ENCODE data around the gene MKRN1. TPM values are rescaled to one million over a fixed set of nuclear protein-coding genes. Genes with fewer than 3 reads are reported as not detected.
"Not testable (repeated sequence)": the region's sequence is repeated elsewhere in the genome, so short reads cannot be mapped to it uniquely, and the experiment has no call there.

Gene MKRN1
- total RNA-seq, 1 experiment from 2014 or later: 81.9 TPM

GRCh38 chr7:140448781-140449480 lies 30.4 kb downstream of the MKRN1 start:
- no peak for DNase-seq (ENCODE audit: low spot score)
- in situ Hi-C loops (cut with HindIII; ENCODE audit: low sequenced_read_pairs): no loop called here

- DNase-seq (ENCODE audit: low spot score): no peak
- in situ Hi-C loops (cut with HindIII; ENCODE audit: low sequenced_read_pairs): no loop called here
Observed at GRCh38 chr7:140447841-140448240, 31.5 kb downstream of the MKRN1 start.

DNA sequence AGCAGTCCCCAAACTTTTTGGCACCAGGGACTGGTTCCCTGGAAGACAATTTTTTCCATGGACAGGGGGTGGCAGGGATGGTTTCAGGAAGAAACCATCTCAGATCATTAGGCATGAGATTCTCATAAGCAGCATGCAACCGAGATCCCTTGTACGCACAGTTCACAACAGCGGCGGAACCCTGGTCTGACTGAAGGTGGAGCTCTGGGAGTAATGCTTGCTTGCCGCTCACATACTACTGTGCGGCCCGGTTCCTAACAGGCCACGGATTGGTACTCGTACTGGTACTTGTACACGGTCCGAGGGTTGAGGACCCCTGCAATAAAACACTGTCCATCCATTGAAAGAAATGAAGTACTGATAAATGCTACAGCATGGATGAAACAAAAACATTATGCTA lies 32.8 kb downstream of the MKRN1 start:
- in situ Hi-C loops (cut with HindIII; ENCODE audit: low sequenced_read_pairs): no loop called here
- no peak for DNase-seq (ENCODE audit: low spot score)

DNA sequence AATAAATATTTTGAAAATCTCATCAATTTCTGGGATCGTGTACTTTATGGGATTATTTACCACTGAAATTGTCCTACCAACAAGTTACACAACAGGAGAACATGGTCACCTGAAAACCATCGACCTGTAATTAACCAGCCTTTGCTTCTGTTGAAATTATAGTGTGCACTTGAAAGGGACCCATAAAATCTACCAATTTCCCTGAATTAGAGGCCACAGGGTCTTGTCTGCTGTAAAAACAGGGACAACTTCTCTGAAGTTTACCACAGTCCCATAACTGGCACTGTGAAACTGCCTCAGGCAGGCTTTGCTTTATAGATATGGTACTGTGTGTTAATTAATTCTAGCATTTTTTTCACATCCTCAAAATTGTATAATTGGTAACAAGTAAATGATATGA lies 37.8 kb downstream of the MKRN1 start:
- no peak for DNase-seq (ENCODE audit: low spot score)
- in situ Hi-C loops (cut with HindIII; ENCODE audit: low sequenced_read_pairs): no loop called here

- DNase-seq (ENCODE audit: low spot score): no peak
- in situ Hi-C loops (cut with HindIII; ENCODE audit: low sequenced_read_pairs): no loop called here
Observed at GRCh38 chr7:140440593-140440992, 38.7 kb downstream of the MKRN1 start.

DNA sequence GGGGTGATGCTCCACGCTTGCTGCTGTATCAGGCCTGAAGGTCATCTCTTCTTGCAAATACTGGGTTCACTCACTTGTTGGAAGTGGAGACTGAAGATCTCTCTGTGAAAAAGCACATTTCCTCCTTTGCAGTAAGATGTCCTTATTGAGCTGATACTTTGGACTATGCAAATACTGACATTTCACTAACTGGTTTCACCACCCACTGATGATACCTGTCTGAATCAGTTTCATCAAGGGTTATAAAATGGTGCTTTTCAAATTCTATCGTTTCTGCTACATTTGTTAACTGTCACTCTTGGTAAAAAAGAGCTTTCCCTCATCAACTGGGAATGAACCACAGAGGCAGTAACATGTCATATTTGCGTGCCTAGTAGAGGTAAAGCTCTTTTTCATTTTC lies 39.9 kb downstream of the MKRN1 start:
- DNase-seq (ENCODE audit: low spot score): no peak
- in situ Hi-C loops (cut with HindIII; ENCODE audit: low sequenced_read_pairs): no loop called here

- DNase-seq (ENCODE audit: low spot score): no peak
- in situ Hi-C loops (cut with HindIII; ENCODE audit: low sequenced_read_pairs): no loop called here
Observed at GRCh38 chr7:140435252-140435895, 43.9 kb downstream of the MKRN1 start.

GRCh38 chr7:140433396-140433795 lies 45.9 kb downstream of the MKRN1 start:
- in situ Hi-C loops (cut with HindIII; ENCODE audit: low sequenced_read_pairs): no loop called here
- DNase-seq (ENCODE audit: low spot score): no peak

DNA sequence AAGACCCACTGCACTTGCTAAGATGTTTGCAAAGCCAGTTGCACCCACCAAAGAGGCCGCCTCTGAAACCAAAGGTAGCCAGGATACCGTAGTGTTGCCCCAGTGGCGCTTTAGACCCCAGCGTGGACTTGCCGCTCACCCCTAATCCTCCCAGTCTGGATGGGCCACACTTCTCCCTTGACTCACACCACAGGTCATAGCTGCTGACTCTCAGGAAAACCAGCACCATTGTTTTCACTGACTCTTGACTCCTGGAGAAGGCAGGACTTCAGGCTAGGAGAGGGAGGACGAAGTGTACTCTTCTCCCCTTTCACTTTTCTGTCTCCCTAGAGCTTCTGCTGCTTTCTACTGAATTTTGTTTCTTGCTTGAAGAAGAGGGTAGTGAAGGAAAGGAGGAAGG lies 53.2 kb downstream of the MKRN1 start:
- DNase-seq (ENCODE audit: low spot score): no peak
- in situ Hi-C loops (cut with HindIII; ENCODE audit: low sequenced_read_pairs): no loop called here

- in situ Hi-C loops (cut with HindIII; ENCODE audit: low sequenced_read_pairs): no loop called here
- no peak for DNase-seq (ENCODE audit: low spot score)
Observed at GRCh38 chr7:140425718-140426117, 53.6 kb downstream of the MKRN1 start.

- no peak for DNase-seq (ENCODE audit: low spot score)
- in situ Hi-C loops (cut with HindIII; ENCODE audit: low sequenced_read_pairs): no loop called here
Observed at GRCh38 chr7:140423501-140423900, 55.8 kb downstream of the MKRN1 start.

- DNase-seq (ENCODE audit: low spot score): no peak
- in situ Hi-C loops (cut with HindIII; ENCODE audit: low sequenced_read_pairs): no loop called here
Observed at GRCh38 chr7:140421521-140421920, 57.8 kb downstream of the MKRN1 start.

GRCh38 chr7:140418653-140419052 lies 60.7 kb downstream of the MKRN1 start:
- DNase-seq (ENCODE audit: low spot score): no peak
- in situ Hi-C loops (cut with HindIII; ENCODE audit: low sequenced_read_pairs): no loop called here

GRCh38 chr7:140418156-140418472 lies 61.2 kb downstream of the MKRN1 start:
- DNase-seq (ENCODE audit: low spot score); in situ Hi-C loops (cut with HindIII; ENCODE audit: low sequenced_read_pairs): not testable (repeated sequence)

GRCh38 chr7:140417456-140418155 lies 61.7 kb downstream of the MKRN1 start:
- no peak for DNase-seq (ENCODE audit: low spot score)
- in situ Hi-C loops (cut with HindIII; ENCODE audit: low sequenced_read_pairs): no loop called here

GRCh38 chr7:140416560-140416959 lies 62.7 kb downstream of the MKRN1 start:
- in situ Hi-C loops (cut with HindIII; ENCODE audit: low sequenced_read_pairs): no loop called here
- no peak for DNase-seq (ENCODE audit: low spot score)

DNA sequence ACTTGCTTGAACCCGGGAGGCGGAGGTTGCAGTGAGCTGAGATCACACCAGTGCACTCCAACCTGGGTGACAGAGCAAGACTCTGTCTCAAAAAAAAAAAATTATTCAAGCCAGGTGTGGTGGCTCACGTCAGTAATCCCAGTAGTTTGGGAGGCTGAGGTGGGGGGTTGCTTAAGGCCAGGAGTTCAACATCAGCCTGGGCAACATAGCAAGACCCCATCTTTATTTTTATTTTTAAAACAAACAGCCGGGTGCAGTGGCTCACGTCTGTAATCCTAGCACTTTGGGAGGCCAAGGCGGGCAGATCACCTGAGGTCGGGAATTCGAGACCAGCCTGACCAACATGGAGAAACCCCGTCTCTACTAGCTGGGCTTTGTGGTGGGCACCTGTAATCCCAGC lies 63.5 kb downstream of the MKRN1 start:
- DNase-seq (ENCODE audit: low spot score); in situ Hi-C loops (cut with HindIII; ENCODE audit: low sequenced_read_pairs): not testable (repeated sequence)

GRCh38 chr7:140415361-140415760 lies 63.9 kb downstream of the MKRN1 start:
- DNase-seq (ENCODE audit: low spot score): no peak
- in situ Hi-C loops (cut with HindIII; ENCODE audit: low sequenced_read_pairs): no loop called here

- in situ Hi-C loops (cut with HindIII; ENCODE audit: low sequenced_read_pairs): no loop called here
- no peak for DNase-seq (ENCODE audit: low spot score)
Observed at GRCh38 chr7:140404565-140405065, 74.7 kb downstream of the MKRN1 start.

- no peak for DNase-seq (ENCODE audit: low spot score)
- in situ Hi-C loops (cut with HindIII; ENCODE audit: low sequenced_read_pairs): no loop called here
Observed at GRCh38 chr7:140403878-140404564, 75.3 kb downstream of the MKRN1 start, which contains the start of gene RAB19. Gene RAB19 (plus strand): TSS chr7:140404058. CDS start chr7:140407647, 3,589 bp downstream.
